Fibroblast of lung (primary cell): ENCODE measurements around the gene RAPGEF4.

ENCODE experiments used
- CTCF ChIP-seq, 2 donors: IDR thresholded peaks in 1 of 2; conservative IDR thresholded peaks in 1 of 2; 1 replicate in 1 of 2; 2 replicates in 1 of 2; pipeline ENCODE4 v1.5.1; 2011 to 2012; ENCODE audit warnings: low read length in 2 of 2, control low read depth in 1 of 2, inconsistent platforms in 1 of 2, low read depth in 1 of 2, mild to moderate bottlenecking in 1 of 2
- EZH2 ChIP-seq: IDR thresholded peaks from 2 replicates; pipeline ENCODE4 v1.5.1; 2012; ENCODE audit warnings: low read length, control low read depth, mild to moderate bottlenecking; ENCODE audit errors: missing control alignments

GRCh38 chr2:172698041-172698863 lies 37.4 kb upstream of the RAPGEF4 start:
- TF ChIP-seq CTCF (conservative IDR thresholded peaks at IDR 0.05 in 1 of 2, IDR thresholded peaks at IDR 0.05 in 1 of 2; ENCODE audit: low read depth in 1 of 2, low read length in 2 of 2) (no peak), EZH2 (no peak)
